Colonic mucosa (tissue), 4 donors: ENCODE results near the gene OBSCN. TPM values are rescaled to one million over a fixed set of nuclear protein-coding genes. Genes with fewer than 3 reads are reported as not detected.

Source experiments
- DNase-seq: peaks from one replicate; pipeline ENCODE4 v3.0.0-alpha.2; 2020
- H3K27ac ChIP-seq: fragments of 200-600 bp; one replicate; pipeline ENCODE4 v1.8.0; 2021
- H3K27me3 ChIP-seq: fragments of 200-600 bp; one replicate; pipeline ENCODE4 v1.8.0; 2021
- H3K36me3 ChIP-seq: fragments of 200-600 bp; one replicate; pipeline ENCODE4 v1.8.0; 2021
- H3K4me1 ChIP-seq: fragments of 200-600 bp; one replicate; pipeline ENCODE4 v1.8.0; 2021; ENCODE audit warnings: mild to moderate bottlenecking
- H3K4me3 ChIP-seq: fragments of 200-600 bp; one replicate; pipeline ENCODE4 v1.8.0; 2021
- H3K9ac ChIP-seq, 2 donors: one replicate each; pipeline ENCODE4 v1.7.0; 2013; ENCODE audit warnings: control low read depth in 2 of 2, low read depth in 2 of 2, low read length in 2 of 2
- H3K9me3 ChIP-seq: fragments of 200-600 bp; one replicate; pipeline ENCODE4 v1.8.0; 2021
- intact Hi-C: fragments of 100-400 bp; cut with DNase I; formaldehyde crosslinking; loops from one replicate; pipeline ENCODE4 v1.14.1; 2022
- total RNA-seq, 2 donors: library from RNA; stranded (reverse); fragmentation: NEBNext Ultra II Directional in 1 of 2; extraction: Animal tissue kit (Norgen Biotek cat#: 25700) in 1 of 2; gene quantifications; one replicate each; pipeline ENCODE4 v1.2.1, GENCODE V29; 2021
- TF ChIP-seq, protein P1 (sequence below): fragments of 200-600 bp; IDR thresholded peaks from one replicate; pipeline ENCODE4 v1.8.0; 2022; ENCODE audit warnings: antibody characterized with exemption, mild to moderate bottlenecking
- donor health status: healthy.
- donor health status: DM: no; HTN: no; CAD: no.
- donor health status: DM: no; HTN: no; CAD: no.

OBSCN gene
- total RNA-seq, 2 donors from 2014 or later, result 3.6 to 7.9 TPM

DNA sequence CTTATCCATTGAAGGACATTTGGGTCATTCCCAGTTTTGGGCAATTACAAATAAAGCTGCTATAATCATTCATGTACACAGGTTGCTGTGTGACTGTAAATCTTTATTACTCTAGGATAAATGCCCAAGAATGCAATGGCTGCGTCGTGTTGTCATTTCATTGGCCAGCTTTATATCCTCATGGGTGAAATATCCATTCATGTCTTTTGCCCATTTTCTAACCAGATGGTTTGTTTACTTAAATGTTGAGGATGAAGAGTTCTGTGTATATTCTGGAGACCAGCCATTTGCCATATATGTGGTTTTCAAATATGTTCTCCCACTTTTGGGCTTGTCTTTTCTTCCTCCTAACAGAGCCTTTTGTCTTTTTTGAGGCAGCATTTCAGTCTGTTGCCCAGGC is 173.5 kb downstream of the OBSCN start:
- no peak overlapping the region for H3K9ac ChIP-seq
- no peak overlapping the region for H3K4me3 ChIP-seq
- no peak overlapping the region for H3K27ac ChIP-seq
- DNase-seq, result no peak
- intact Hi-C loops, result no loop called here
- no peaks in the 10 kb centered on the region for H3K36me3 ChIP-seq
- no peaks in the 10 kb centered on the region for H3K9me3 ChIP-seq
- TF ChIP-seq, protein P1, sequence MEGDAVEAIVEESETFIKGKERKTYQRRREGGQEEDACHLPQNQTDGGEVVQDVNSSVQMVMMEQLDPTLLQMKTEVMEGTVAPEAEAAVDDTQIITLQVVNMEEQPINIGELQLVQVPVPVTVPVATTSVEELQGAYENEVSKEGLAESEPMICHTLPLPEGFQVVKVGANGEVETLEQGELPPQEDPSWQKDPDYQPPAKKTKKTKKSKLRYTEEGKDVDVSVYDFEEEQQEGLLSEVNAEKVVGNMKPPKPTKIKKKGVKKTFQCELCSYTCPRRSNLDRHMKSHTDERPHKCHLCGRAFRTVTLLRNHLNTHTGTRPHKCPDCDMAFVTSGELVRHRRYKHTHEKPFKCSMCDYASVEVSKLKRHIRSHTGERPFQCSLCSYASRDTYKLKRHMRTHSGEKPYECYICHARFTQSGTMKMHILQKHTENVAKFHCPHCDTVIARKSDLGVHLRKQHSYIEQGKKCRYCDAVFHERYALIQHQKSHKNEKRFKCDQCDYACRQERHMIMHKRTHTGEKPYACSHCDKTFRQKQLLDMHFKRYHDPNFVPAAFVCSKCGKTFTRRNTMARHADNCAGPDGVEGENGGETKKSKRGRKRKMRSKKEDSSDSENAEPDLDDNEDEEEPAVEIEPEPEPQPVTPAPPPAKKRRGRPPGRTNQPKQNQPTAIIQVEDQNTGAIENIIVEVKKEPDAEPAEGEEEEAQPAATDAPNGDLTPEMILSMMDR, result no peak
- peaks cover 7% of the 10 kb centered on the region for H3K4me1 ChIP-seq
- no peaks in the 10 kb centered on the region for H3K27me3 ChIP-seq

GRCh38 chr1:228383773-228384172 is 175.9 kb downstream of the OBSCN start:
- TF ChIP-seq, protein P1, result no peak
- intact Hi-C loops, result no loop called here
- H3K4me3 ChIP-seq, result no peak overlapping the region

DNA sequence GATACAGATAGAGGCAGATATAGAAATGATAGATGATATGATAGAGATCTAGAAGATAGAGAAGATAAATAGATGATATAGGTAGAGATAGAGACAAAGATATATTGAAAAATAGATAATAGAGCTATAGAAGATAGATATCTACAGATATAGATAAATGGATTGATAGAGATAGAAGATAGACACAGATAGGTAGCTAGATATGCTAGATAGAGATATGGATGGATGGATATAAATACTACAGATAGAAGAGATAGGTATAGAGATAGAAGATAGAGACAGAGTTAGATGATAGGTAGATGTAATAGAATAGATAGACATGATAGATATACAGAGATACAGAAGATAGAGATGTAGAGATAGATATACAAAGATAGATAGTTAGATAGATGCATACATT is 177.4 kb downstream of the OBSCN start:
- Histone ChIP-seq H3K4me1 (no peaks in the 10 kb centered on the region), H3K27me3 (no peaks in the 10 kb centered on the region), H3K9me3 (no peaks in the 10 kb centered on the region), H3K9ac (no peak overlapping the region), H3K36me3 (no peaks in the 10 kb centered on the region), H3K4me3 (no peak overlapping the region), H3K27ac (no peak overlapping the region)
- intact Hi-C loops, result no loop called here
- DNase-seq, result no peak
- TF ChIP-seq, protein P1, result no peak

More at GRCh38 chr1:228383773-228384172, 175.9 kb downstream of the OBSCN start:
- Histone ChIP-seq H3K9me3 (no peaks in the 10 kb centered on the region), H3K36me3 (no peaks in the 10 kb centered on the region), H3K27ac (no peak overlapping the region), H3K9ac (no peak overlapping the region), H3K4me1 (peaks cover 6% of the 10 kb centered on the region), H3K27me3 (no peaks in the 10 kb centered on the region)
- DNase-seq, result no peak

- Histone ChIP-seq H3K36me3 (no peaks in the 10 kb centered on the region), H3K9me3 (no peaks in the 10 kb centered on the region), H3K9ac (no peak overlapping the region), H3K27me3 (no peaks in the 10 kb centered on the region), H3K4me1 (no peaks in the 10 kb centered on the region), H3K4me3 (no peak overlapping the region), H3K27ac (no peak overlapping the region)
- intact Hi-C loops, result no loop called here
- DNase-seq, result no peak
- TF ChIP-seq, protein P1, result no peak
Measured at GRCh38 chr1:228387321-228387720, 179.5 kb downstream of the OBSCN start.

DNA sequence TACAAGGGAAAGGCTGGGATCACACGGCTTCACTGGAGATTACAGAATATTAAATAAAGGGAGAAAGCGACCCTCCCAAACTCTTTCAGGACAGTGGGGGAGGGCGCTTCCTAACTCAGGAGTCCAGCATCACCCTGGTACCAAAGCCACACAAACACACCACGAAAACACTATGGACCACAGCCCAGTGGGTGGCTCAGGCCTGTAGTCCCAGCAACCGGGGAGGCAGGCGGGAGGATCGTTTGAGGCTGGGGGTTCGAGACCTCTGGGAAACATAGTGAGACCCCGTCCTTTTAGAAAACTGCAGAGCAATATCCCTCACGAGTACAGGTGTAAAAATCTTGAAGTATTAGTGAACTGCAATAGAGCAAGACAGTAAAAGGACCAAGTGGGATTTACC is 182.8 kb downstream of the OBSCN start:
- H3K4me3 ChIP-seq, result no peak overlapping the region
- TF ChIP-seq, protein P1, result no peak
- no peaks in the 10 kb centered on the region for H3K4me1 ChIP-seq
- intact Hi-C loops, result no loop called here
- H3K27me3 ChIP-seq, result no peaks in the 10 kb centered on the region
- no peak overlapping the region for H3K9ac ChIP-seq
- no peaks in the 10 kb centered on the region for H3K36me3 ChIP-seq
- no peaks in the 10 kb centered on the region for H3K9me3 ChIP-seq
- no peak overlapping the region for H3K27ac ChIP-seq
- no peak for DNase-seq
